Middle frontal gyrus (tissue), 1 donor: ENCODE measurements around the gene TOMM40.
"Not testable (repeated sequence)": the region's sequence is repeated elsewhere in the genome, so short reads cannot be mapped to it uniquely, and the experiment has no call there.

Source experiments
- DNase-seq: peaks from one replicate; pipeline ENCODE4 v3.0.0-alpha.2; 2015; ENCODE audit warnings: low spot score; ENCODE audit errors: extremely low spot score

TOMM40 gene

GRCh38 chr19:44926245-44927077 is 35.4 kb downstream of the TOMM40 start:
- not testable (repeated sequence) for DNase-seq

- DNase-seq = no peak
Measured at GRCh38 chr19:44927746-44928145, 36.7 kb downstream of the TOMM40 start.

- DNase-seq = no peak
Measured at GRCh38 chr19:44930088-44930487, 39.0 kb downstream of the TOMM40 start.

DNA sequence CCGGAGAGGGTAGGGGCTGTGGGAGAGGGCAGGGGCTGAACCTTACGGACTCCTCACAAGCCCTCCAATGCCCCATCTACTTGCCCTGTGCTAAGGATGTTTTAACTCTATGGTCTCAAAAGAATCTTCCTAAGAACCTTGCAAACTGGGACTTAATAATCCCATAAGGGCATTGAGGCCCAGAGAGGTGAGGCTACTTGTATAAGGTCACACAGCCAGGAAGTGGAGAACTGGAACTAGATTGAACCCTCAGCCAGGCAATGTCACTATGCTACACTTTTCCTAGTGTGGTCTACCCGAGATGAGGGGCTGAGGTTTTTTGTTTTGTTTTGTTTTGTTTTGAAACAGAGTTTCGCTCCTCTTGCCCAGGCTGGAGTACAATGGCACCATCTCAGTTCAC is 40.5 kb downstream of the TOMM40 start:
- no peak for DNase-seq

GRCh38 chr19:44939668-44940067 is 48.6 kb downstream of the TOMM40 start:
- no peak for DNase-seq

- DNase-seq = no peak
Measured at GRCh38 chr19:44942067-44942571, 51.1 kb downstream of the TOMM40 start, which contains the start of gene APOC4. TSS of gene APOC4 (plus strand) at chr19:44942237. CDS start at chr19:44942278, 41 bp downstream.

- DNase-seq = no peak
Measured at GRCh38 chr19:44943801-44944249, 52.8 kb downstream of the TOMM40 start.

DNA sequence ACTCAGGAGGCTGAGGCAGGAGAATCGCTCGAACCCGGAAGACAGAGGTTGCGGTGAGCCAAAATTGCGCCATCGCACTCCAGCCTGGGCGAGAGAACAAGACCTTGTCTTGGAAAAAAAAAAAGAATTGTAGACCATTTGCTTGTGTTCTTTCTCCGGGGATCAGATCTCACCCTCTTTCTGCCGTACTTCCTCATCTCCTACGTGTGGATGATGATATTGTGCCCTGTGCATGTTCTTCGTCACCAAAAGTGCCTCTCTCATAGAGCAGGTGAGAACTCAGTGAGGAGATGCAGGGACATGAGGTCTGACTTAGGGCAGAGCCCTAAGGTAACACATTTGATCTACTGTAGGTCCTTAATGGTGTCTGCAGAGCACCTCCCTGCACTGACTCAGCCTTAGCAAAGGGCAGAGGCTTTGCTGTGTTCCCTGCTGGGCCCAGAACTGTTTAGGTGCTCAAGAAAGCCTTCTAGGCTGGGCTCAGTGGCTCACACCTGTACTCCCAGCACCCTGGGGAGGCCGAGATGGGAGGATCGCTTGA is 56.1 kb downstream of the TOMM40 start:
- DNase-seq = no peak

- DNase-seq = no peak
Measured at GRCh38 chr19:44948237-44948636, 57.2 kb downstream of the TOMM40 start.

- no peak for DNase-seq
Measured at GRCh38 chr19:44948763-44949374, 57.8 kb downstream of the TOMM40 start.

GRCh38 chr19:44949550-44949949 is 58.5 kb downstream of the TOMM40 start:
- DNase-seq = no peak

GRCh38 chr19:44951179-44952159 is 60.4 kb downstream of the TOMM40 start:
- DNase-seq = peak; percentile 69
